Measurements from ENCODE around the gene LRP1B.

- TF ChIP-seq, protein P1, sequence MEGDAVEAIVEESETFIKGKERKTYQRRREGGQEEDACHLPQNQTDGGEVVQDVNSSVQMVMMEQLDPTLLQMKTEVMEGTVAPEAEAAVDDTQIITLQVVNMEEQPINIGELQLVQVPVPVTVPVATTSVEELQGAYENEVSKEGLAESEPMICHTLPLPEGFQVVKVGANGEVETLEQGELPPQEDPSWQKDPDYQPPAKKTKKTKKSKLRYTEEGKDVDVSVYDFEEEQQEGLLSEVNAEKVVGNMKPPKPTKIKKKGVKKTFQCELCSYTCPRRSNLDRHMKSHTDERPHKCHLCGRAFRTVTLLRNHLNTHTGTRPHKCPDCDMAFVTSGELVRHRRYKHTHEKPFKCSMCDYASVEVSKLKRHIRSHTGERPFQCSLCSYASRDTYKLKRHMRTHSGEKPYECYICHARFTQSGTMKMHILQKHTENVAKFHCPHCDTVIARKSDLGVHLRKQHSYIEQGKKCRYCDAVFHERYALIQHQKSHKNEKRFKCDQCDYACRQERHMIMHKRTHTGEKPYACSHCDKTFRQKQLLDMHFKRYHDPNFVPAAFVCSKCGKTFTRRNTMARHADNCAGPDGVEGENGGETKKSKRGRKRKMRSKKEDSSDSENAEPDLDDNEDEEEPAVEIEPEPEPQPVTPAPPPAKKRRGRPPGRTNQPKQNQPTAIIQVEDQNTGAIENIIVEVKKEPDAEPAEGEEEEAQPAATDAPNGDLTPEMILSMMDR (IDR thresholded peaks at IDR 0.05; ENCODE audit: low read length): no peak
- TF ChIP-seq EZH2 (optimal IDR thresholded peaks at IDR 0.05; ENCODE audit: low read depth, low read length) (no peak), EZH2phosphoT487 (IDR thresholded peaks at IDR 0.05; ENCODE audit: low read length) (no peak)
Measured at GRCh38 chr2:141271346-141271745, 859.5 kb downstream of the LRP1B start.
